ENCODE measurements around the gene MMP20. TPM values are rescaled to one million over a fixed set of nuclear protein-coding genes. Genes with fewer than 3 reads are reported as not detected.

The MMP20 gene
- total RNA-seq, 1 donor from 2014 or later = not detected

DNA sequence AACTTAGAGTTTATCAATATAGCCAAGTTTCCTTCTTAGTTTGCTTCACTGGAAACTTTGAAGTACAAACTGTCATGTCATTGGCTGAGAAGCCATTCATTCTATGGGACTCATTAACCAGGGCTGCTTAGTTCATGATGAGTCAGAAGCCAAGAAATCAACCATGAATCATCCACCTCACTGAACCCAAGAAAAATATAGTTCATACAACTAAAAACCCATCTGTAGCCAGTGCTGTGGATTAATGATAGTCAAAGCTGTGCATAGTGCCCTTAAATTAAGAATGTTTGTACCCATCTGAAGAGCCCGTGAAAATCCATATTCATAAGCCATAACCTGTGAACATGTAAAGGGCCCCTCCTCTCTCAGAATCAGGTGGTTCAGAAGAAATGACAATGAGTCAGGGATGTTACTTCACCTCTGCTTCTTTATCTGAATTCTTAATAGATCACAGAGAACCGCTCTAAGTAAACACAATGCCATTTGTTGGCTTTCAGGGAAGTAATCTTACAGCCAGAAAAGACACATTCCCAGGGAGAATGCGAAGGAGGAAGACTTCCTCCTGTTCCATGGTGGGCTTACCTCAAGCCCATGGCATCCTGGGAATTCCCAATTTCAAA, 25.4 kb downstream of the MMP20 start:
- Histone ChIP-seq H3K9ac (ENCODE audit: low read depth in 1 of 3, low read length in 3 of 3) (no peak overlapping the region), H3K27me3 (ENCODE audit: control insufficient read depth in 3 of 3, insufficient read depth in 3 of 3, low read length in 3 of 3) (no peaks in the 10 kb centered on the region), H3K27ac (ENCODE audit: low read depth, low read length) (no peak overlapping the region), H3K4me1 (ENCODE audit: control insufficient read depth in 3 of 3, insufficient read depth in 3 of 3, low read length in 3 of 3) (peaks cover 0 to 3% (median 0%) of the 10 kb centered on the region in 3 donors), H3K36me3 (ENCODE audit: control insufficient read depth in 3 of 3, insufficient read depth in 3 of 3, low read length in 3 of 3) (no peaks in the 10 kb centered on the region), H3K4me3 (ENCODE audit: low read length in 3 of 3) (no peak overlapping the region), H3K9me3 (ENCODE audit: control insufficient read depth in 3 of 3, low read length in 3 of 3) (no peaks in the 10 kb centered on the region)

DNA sequence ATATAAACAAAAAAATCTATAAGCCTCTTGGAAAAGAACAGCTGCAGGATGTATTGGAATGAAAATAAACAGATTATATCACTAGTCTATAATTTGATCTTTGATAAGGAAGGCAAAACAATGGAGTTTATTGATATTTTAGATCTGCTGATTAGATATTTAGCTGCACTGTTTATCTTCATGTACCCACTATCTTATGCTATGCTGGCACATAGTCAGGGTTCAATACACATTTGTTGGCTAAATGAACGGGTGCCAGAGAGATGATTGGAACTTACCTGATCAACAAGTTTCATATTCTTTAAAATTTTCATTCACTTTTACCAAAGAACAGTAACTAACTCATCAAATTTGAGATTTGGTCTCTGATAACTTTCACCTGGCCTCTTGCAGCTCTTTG, 26.9 kb downstream of the MMP20 start:
- Histone ChIP-seq H3K27me3 (ENCODE audit: control insufficient read depth in 3 of 3, insufficient read depth in 3 of 3, low read length in 3 of 3) (no peaks in the 10 kb centered on the region), H3K27ac (ENCODE audit: low read depth, low read length) (no peak overlapping the region), H3K4me1 (ENCODE audit: control insufficient read depth in 3 of 3, insufficient read depth in 3 of 3, low read length in 3 of 3) (peaks cover 0 to 2% (median 0%) of the 10 kb centered on the region in 3 donors), H3K4me3 (ENCODE audit: low read length in 3 of 3) (no peak overlapping the region), H3K9me3 (ENCODE audit: control insufficient read depth in 3 of 3, low read length in 3 of 3) (no peaks in the 10 kb centered on the region), H3K9ac (ENCODE audit: low read depth in 1 of 3, low read length in 3 of 3) (no peak overlapping the region), H3K36me3 (ENCODE audit: control insufficient read depth in 3 of 3, insufficient read depth in 3 of 3, low read length in 3 of 3) (no peaks in the 10 kb centered on the region)

DNA sequence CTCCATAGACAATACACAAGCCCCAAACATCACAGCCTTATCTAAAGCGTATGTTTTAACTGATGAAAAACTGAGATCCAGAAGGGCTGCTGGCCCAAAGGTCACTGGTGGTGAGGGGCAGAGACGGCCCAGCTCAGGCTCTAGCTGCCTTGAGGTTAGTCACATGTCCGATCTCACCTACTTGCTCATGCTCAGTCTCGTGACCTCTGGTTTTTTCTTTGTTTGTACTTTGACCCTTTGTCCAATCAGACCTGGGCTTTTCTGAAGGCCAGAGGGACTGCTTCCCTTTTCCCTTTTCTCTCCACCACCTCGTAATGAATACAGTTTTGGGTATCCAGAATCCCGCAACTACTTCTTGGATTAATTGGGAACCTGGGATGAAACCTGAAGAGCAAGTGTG, 28.6 kb downstream of the MMP20 start:
- H3K9ac ChIP-seq (ENCODE audit: low read depth in 1 of 3, low read length in 3 of 3) = no peak overlapping the region
- no peak overlapping the region for H3K27ac ChIP-seq (ENCODE audit: low read depth, low read length)
- H3K9me3 ChIP-seq (ENCODE audit: control insufficient read depth in 3 of 3, low read length in 3 of 3) = no peaks in the 10 kb centered on the region
- H3K4me1 ChIP-seq (ENCODE audit: control insufficient read depth in 3 of 3, insufficient read depth in 3 of 3, low read length in 3 of 3) = no peaks in the 10 kb centered on the region
- no peak overlapping the region for H3K4me3 ChIP-seq (ENCODE audit: low read length in 3 of 3)
- H3K36me3 ChIP-seq (ENCODE audit: control insufficient read depth in 3 of 3, insufficient read depth in 3 of 3, low read length in 3 of 3) = no peaks in the 10 kb centered on the region
- no peaks in the 10 kb centered on the region for H3K27me3 ChIP-seq (ENCODE audit: control insufficient read depth in 3 of 3, insufficient read depth in 3 of 3, low read length in 3 of 3)

DNA sequence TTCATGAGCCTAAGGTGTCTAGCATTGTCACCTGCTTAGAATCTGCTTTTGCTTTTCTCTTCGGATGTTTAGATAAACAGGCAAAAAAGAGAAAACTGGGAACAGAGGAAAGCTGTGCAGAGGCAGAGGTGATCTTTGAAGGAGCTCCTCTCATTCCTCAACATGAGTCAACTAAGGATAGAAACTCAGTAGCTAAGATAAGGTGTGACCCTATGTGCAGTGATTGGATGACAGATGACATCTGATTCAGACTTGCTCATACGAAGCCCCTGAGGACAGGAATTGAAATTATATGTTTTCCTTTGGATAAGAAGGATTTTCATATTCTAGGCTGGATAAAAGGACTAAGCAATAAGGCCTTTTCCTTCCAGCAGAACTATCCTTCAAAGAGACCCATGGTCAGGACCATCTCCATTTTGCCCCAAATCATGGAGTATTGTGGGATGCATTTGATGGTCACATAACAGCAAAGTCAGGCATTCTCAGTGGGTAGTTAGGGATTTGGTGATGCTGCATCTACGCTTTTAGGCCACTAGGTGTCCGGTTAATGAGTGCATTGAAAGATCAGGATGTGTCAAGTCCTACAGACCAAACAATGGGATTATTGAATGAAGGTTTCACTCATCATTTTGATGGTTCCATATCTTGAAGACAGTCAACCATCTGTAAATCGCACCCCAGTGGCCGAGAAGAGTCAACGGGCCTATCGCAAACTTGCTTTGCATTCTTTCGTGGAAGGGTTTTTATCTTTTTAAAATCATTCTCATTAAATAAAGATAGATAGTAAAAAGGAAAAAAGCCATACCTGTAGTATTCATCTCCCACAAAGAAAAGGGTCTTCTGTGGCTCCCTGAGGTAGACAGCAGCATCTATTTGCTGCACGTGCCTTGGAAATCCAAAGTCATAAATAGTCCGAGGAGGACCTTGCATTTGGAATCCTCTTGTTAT, 32.2 kb downstream of the MMP20 start:
- Histone ChIP-seq H3K4me1 (ENCODE audit: control insufficient read depth in 3 of 3, insufficient read depth in 3 of 3, low read length in 3 of 3) (no peaks in the 10 kb centered on the region), H3K9ac (ENCODE audit: low read depth in 1 of 3, low read length in 3 of 3) (no peak overlapping the region), H3K27ac (ENCODE audit: low read depth, low read length) (no peak overlapping the region), H3K4me3 (ENCODE audit: low read length in 3 of 3) (no peak overlapping the region), H3K9me3 (ENCODE audit: control insufficient read depth in 3 of 3, low read length in 3 of 3) (no peaks in the 10 kb centered on the region), H3K27me3 (ENCODE audit: control insufficient read depth in 3 of 3, insufficient read depth in 3 of 3, low read length in 3 of 3) (no peaks in the 10 kb centered on the region), H3K36me3 (ENCODE audit: control insufficient read depth in 3 of 3, insufficient read depth in 3 of 3, low read length in 3 of 3) (no peaks in the 10 kb centered on the region)

DNA sequence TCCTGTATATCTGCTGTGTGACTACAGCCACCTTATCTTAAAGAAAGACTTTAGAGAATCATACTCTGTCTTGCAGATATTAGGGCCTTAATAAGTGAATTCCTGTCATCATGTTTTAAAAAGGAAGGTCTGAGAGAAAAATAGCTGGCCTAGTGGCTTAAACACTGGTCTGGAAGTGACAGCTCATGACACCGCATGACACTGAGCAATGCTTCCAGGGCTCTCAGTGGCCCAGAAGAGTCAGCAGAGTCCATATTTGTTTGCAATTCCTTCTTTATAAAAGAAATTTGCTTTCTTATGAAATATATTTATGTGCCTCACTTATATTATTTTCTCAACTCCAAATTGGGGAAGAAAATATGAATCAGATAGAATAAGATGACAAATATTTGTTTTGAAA, 33.0 kb downstream of the MMP20 start:
- H3K27me3 ChIP-seq (ENCODE audit: control insufficient read depth in 3 of 3, insufficient read depth in 3 of 3, low read length in 3 of 3) = no peaks in the 10 kb centered on the region
- H3K4me1 ChIP-seq (ENCODE audit: control insufficient read depth in 3 of 3, insufficient read depth in 3 of 3, low read length in 3 of 3) = no peaks in the 10 kb centered on the region
- no peak overlapping the region for H3K27ac ChIP-seq (ENCODE audit: low read depth, low read length)
- H3K4me3 ChIP-seq (ENCODE audit: low read length in 3 of 3) = no peak overlapping the region
- H3K9me3 ChIP-seq (ENCODE audit: control insufficient read depth in 3 of 3, low read length in 3 of 3) = no peaks in the 10 kb centered on the region
- H3K36me3 ChIP-seq (ENCODE audit: control insufficient read depth in 3 of 3, insufficient read depth in 3 of 3, low read length in 3 of 3) = no peaks in the 10 kb centered on the region
- H3K9ac ChIP-seq (ENCODE audit: low read depth in 1 of 3, low read length in 3 of 3) = no peak overlapping the region

DNA sequence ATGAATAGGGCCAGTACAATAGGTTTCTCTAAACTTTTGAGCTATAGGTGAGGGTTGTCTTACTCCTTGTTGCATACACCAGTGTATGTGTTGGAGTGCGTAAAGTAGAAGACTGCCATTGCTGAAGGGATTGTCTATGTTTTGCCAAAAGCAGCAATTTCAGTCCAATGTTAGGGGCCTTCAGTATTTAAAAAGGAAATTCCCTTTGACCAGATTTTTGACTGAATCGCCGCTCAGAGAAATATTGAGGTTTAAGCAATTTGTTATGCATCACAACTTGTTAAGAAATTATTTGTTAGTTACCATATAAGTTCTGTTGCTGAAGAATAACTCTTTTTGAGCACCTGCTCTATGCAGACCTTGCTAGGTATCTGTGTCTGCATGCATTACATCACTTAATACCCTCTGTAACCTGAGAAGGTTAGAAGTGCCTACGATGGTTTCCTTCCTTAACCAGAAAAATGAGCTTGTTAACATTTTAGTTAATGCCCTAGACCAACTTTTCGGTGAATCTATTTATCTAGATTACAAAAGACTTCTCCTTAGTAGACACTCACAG, 33.9 kb downstream of the MMP20 start:
- no peaks in the 10 kb centered on the region for H3K36me3 ChIP-seq (ENCODE audit: control insufficient read depth in 3 of 3, insufficient read depth in 3 of 3, low read length in 3 of 3)
- H3K4me3 ChIP-seq (ENCODE audit: low read length in 3 of 3) = no peak overlapping the region
- no peak overlapping the region for H3K9ac ChIP-seq (ENCODE audit: low read depth in 1 of 3, low read length in 3 of 3)
- H3K4me1 ChIP-seq (ENCODE audit: control insufficient read depth in 3 of 3, insufficient read depth in 3 of 3, low read length in 3 of 3) = no peaks in the 10 kb centered on the region
- no peaks in the 10 kb centered on the region for H3K9me3 ChIP-seq (ENCODE audit: control insufficient read depth in 3 of 3, low read length in 3 of 3)
- H3K27ac ChIP-seq (ENCODE audit: low read depth, low read length) = no peak overlapping the region
- no peaks in the 10 kb centered on the region for H3K27me3 ChIP-seq (ENCODE audit: control insufficient read depth in 3 of 3, insufficient read depth in 3 of 3, low read length in 3 of 3)

DNA sequence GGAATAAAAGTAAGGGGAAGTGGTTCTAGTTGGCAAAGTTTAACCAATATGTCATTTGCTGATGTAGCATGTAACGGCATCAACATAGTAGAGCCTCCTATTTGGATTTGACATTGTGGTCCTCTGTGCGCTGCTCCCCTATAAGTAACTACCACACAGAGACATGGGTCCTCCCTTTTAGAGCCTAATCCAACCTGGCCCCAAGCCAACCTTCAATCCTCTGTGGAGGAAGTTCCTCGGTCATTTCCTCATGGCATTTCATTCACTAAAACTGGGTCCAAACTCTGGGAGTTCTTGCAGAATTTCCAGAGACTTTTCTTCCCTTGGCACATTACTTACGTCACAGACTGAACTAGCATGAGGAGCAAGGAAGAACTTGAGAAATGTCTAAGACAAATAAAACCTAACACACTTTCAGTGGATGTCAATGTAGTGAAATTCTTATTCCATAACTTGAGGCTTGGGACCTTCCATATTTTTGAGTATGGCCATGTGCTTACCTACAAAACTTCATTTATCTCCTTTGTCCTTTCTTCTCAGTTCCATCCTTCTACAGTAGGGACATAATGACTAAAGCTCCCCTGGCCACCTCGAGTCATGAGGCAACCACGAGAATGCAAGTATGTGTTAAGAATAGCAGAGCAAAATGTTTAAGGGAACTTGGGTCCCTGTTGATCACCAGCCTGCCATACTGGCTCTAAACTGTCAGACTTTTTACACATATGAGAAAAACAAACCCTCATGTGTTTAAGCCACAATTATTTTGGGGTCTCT, 34.7 kb downstream of the MMP20 start:
- no peaks in the 10 kb centered on the region for H3K27me3 ChIP-seq (ENCODE audit: control insufficient read depth in 3 of 3, insufficient read depth in 3 of 3, low read length in 3 of 3)
- H3K4me1 ChIP-seq (ENCODE audit: control insufficient read depth in 3 of 3, insufficient read depth in 3 of 3, low read length in 3 of 3) = no peaks in the 10 kb centered on the region
- no peak overlapping the region for H3K9ac ChIP-seq (ENCODE audit: low read depth in 1 of 3, low read length in 3 of 3)
- H3K27ac ChIP-seq (ENCODE audit: low read depth, low read length) = no peak overlapping the region
- no peaks in the 10 kb centered on the region for H3K36me3 ChIP-seq (ENCODE audit: control insufficient read depth in 3 of 3, insufficient read depth in 3 of 3, low read length in 3 of 3)
- H3K9me3 ChIP-seq (ENCODE audit: control insufficient read depth in 3 of 3, low read length in 3 of 3) = no peaks in the 10 kb centered on the region
- H3K4me3 ChIP-seq (ENCODE audit: low read length in 3 of 3) = no peak overlapping the region

DNA sequence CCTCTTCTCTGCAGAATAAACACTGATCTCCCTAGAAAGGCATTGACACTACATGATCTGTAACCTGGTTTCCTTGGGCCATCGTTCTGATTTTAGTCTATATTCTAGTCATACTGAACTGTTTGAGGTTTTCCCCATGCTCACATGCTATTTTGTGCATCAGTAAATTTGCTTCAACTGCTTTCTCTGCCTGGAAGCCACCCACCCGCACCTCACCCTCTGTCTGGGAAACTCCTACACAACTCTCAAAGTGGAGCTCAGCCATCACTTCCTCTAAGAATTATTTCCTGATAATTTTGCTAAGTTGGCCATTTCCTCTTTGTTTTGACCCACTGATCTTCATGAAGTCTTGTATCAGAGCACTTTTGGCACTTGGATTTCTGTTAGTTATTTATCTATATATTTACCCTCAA, 36.1 kb downstream of the MMP20 start:
- no peaks in the 10 kb centered on the region for H3K4me1 ChIP-seq (ENCODE audit: control insufficient read depth in 3 of 3, insufficient read depth in 3 of 3, low read length in 3 of 3)

DNA sequence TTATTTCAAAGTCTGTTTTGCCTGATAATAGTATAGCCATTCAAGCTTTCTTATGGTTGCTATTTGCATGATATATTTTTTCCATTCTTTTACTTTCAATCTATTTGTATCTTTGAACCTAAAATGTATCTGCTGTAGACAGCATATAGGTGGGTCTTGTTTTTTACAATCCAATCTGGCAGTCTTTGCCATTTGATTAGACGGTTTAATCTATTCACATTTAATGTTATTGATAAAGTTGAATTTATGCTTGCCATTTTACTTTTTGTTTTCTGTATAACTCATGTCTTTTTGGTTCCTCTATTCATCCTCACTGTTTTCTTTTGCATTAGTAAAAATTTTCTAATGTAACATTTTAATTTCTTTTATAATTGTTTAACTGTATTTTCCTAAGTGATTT, 37.4 kb downstream of the MMP20 start:
- H3K36me3 ChIP-seq (ENCODE audit: control insufficient read depth in 3 of 3, insufficient read depth in 3 of 3, low read length in 3 of 3) = no peaks in the 10 kb centered on the region
- H3K9ac ChIP-seq (ENCODE audit: low read depth in 1 of 3, low read length in 3 of 3) = no peak overlapping the region
- H3K9me3 ChIP-seq (ENCODE audit: control insufficient read depth in 3 of 3, low read length in 3 of 3) = no peaks in the 10 kb centered on the region
- H3K4me3 ChIP-seq (ENCODE audit: low read length in 3 of 3) = no peak overlapping the region
- no peaks in the 10 kb centered on the region for H3K27me3 ChIP-seq (ENCODE audit: control insufficient read depth in 3 of 3, insufficient read depth in 3 of 3, low read length in 3 of 3)
- no peak overlapping the region for H3K27ac ChIP-seq (ENCODE audit: low read depth, low read length)
- no peaks in the 10 kb centered on the region for H3K4me1 ChIP-seq (ENCODE audit: control insufficient read depth in 3 of 3, insufficient read depth in 3 of 3, low read length in 3 of 3)

More for the DNA sequence above, 36.1 kb downstream of the MMP20 start:
- Histone ChIP-seq H3K27me3 (ENCODE audit: control insufficient read depth in 3 of 3, insufficient read depth in 3 of 3, low read length in 3 of 3) (no peaks in the 10 kb centered on the region), H3K9ac (ENCODE audit: low read depth in 1 of 3, low read length in 3 of 3) (no peak overlapping the region), H3K27ac (ENCODE audit: low read depth, low read length) (no peak overlapping the region), H3K9me3 (ENCODE audit: control insufficient read depth in 3 of 3, low read length in 3 of 3) (no peaks in the 10 kb centered on the region), H3K36me3 (ENCODE audit: control insufficient read depth in 3 of 3, insufficient read depth in 3 of 3, low read length in 3 of 3) (no peaks in the 10 kb centered on the region), H3K4me3 (ENCODE audit: low read length in 3 of 3) (no peak overlapping the region)

Data from skeletal muscle tissue (tissue), 4 donors.